ENCODE measurements around the gene HNRNPDL.

DNA sequence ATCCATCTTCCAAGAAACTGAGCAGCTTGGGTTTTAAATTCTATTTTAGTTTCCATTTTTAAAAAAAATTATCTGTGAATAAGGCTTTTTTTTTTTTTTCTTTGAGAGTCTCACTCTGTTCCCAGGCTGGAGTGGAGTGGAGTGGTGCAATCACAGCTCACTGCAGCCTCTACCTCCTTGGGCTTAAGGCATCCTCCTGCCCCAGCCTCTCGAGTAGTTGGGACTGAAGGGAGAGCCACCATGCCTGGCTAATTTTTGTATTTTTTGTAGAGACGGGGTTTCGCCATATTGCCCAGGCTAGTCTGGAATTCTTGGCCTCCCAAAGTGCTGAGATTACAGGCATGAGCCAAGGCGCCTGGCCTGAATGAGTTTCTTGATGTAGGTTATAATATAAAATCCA is 1.6 kb upstream of the HNRNPDL start:
- TF ChIP-seq, protein P1, sequence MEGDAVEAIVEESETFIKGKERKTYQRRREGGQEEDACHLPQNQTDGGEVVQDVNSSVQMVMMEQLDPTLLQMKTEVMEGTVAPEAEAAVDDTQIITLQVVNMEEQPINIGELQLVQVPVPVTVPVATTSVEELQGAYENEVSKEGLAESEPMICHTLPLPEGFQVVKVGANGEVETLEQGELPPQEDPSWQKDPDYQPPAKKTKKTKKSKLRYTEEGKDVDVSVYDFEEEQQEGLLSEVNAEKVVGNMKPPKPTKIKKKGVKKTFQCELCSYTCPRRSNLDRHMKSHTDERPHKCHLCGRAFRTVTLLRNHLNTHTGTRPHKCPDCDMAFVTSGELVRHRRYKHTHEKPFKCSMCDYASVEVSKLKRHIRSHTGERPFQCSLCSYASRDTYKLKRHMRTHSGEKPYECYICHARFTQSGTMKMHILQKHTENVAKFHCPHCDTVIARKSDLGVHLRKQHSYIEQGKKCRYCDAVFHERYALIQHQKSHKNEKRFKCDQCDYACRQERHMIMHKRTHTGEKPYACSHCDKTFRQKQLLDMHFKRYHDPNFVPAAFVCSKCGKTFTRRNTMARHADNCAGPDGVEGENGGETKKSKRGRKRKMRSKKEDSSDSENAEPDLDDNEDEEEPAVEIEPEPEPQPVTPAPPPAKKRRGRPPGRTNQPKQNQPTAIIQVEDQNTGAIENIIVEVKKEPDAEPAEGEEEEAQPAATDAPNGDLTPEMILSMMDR (conservative IDR thresholded peaks at IDR 0.05; ENCODE audit: low read depth in 2 of 2) = no peak
- no peak for TF ChIP-seq POLR2AphosphoS5 (IDR thresholded peaks at IDR 0.05; ENCODE audit: low read depth)
- no peak for TF ChIP-seq EZH2 (IDR thresholded peaks at IDR 0.05; ENCODE audit: low read depth, unreplicated experiment)
- TF ChIP-seq CREB1 (CRISPR knock-in tag; IDR thresholded peaks at IDR 0.05; ENCODE audit: low read depth) = no peak
- TF ChIP-seq STAT1 (IDR thresholded peaks at IDR 0.05; ENCODE audit: unreplicated experiment) = no peak

All from GM23338 (cell line).